B cell (primary cell): ENCODE measurements around the gene MALRD1. TPM values are rescaled to one million over a fixed set of nuclear protein-coding genes. Genes with fewer than 3 reads are reported as not detected.

ENCODE experiments used
- ATAC-seq: fragments of 200-7000 bp; cut with Tn5 transposase; one replicate; pipeline ENCODE4 v1.10.0; 2021; ENCODE audit warnings: low read depth, mild to moderate bottlenecking, moderate number of reproducible peaks, moderate library complexity
- CTCF ChIA-PET: fragments of 350-600 bp; sonication (Branson Sonifier 250); formaldehyde crosslinking; loops from one replicate; lab custom pipeline; 2021; ENCODE audit warnings: antibody characterized with exemption, inconsistent platforms; lab: Charles Lee
- POLR2A ChIA-PET: fragments of 350-600 bp; sonication (Branson Sonifier 250); formaldehyde crosslinking; loops from one replicate; lab custom pipeline; 2021; ENCODE audit warnings: antibody characterized with exemption; lab: Charles Lee
- DNase-seq: peaks from one replicate; pipeline ENCODE4 v3.0.0; 2013
- H2AFZ ChIP-seq: 2 replicates; pipeline ENCODE4 v1.6.1; 2012; ENCODE audit warnings: mild to moderate bottlenecking, low read depth, low read length; ENCODE audit not compliant: insufficient read depth, poor library complexity, severe bottlenecking
- H3K27ac ChIP-seq, 2 donors: 1 replicate in 1 of 2; 2 replicates in 1 of 2; pipeline ENCODE4 v1.5.1; 2012 to 2013; ENCODE audit warnings: low read length in 2 of 2, mild to moderate bottlenecking in 2 of 2, moderate library complexity in 1 of 2
- H3K27me3 ChIP-seq, 4 experiments: fragments of 200-600 bp in 1 of 4; sonication (generic) in 1 of 4; replicated peaks in 1 of 4; 1 replicate in 2 of 4; 2 replicates in 2 of 4; pipeline versions ENCODE4 v1.6.1 to v1.7.0; 2013 to 2016; ENCODE audit warnings: low read length in 3 of 4, mild to moderate bottlenecking in 2 of 4, mixed read lengths in 1 of 4, moderate library complexity in 1 of 4; ENCODE audit not compliant: insufficient read depth in 4 of 4, control insufficient read depth in 3 of 4; ENCODE audit errors: control extremely low read depth in 1 of 4
- H3K36me3 ChIP-seq, 2 experiments: replicated peaks in 1 of 2; 1 replicate in 1 of 2; 2 replicates in 1 of 2; pipeline versions ENCODE4 v1.6.1 to v1.7.1; 2013; ENCODE audit warnings: low read length in 1 of 2; ENCODE audit not compliant: insufficient read depth in 2 of 2, control insufficient read depth in 1 of 2; ENCODE audit errors: control extremely low read depth in 1 of 2, extremely low read depth in 1 of 2
- H3K4me1 ChIP-seq, 2 donors: fragments of 200-600 bp in 1 of 2; sonication (generic) in 1 of 2; 1 replicate in 1 of 2; 2 replicates in 1 of 2; pipeline versions ENCODE4 v1.5.1 to v1.6.1; 2013 to 2017; ENCODE audit warnings: low read length in 2 of 2; ENCODE audit not compliant: control insufficient read depth in 2 of 2, insufficient read depth in 2 of 2
- H3K4me2 ChIP-seq: replicated peaks from 2 replicates; pipeline ENCODE3; 2012; ENCODE audit warnings: mild to moderate bottlenecking, low read depth, low read length; ENCODE audit not compliant: poor library complexity, severe bottlenecking
- H3K4me3 ChIP-seq, 5 experiments: fragments of 200-600 bp in 1 of 5; sonication (generic) in 1 of 5; 1 replicate in 3 of 5; 2 replicates in 2 of 5; pipeline versions ENCODE4 v1.5.1 to v1.7.0; 2011 to 2016; ENCODE audit warnings: low read length in 4 of 5, mild to moderate bottlenecking in 4 of 5, low read depth in 2 of 5, control low read depth in 1 of 5, moderate library complexity in 1 of 5; ENCODE audit not compliant: insufficient read depth in 1 of 5; ENCODE audit errors: control extremely low read depth in 1 of 5, extremely low read depth in 1 of 5
- H3K79me2 ChIP-seq: fragments of 200-600 bp; sonication (generic); one replicate; pipeline ENCODE4 v1.6.0; 2016; ENCODE audit warnings: low read length; ENCODE audit not compliant: control insufficient read depth, insufficient read depth
- H3K9ac ChIP-seq: fragments of 200-600 bp; sonication (generic); 2 replicates; pipeline ENCODE4 v1.6.1; 2017; ENCODE audit warnings: mild to moderate bottlenecking, low read length, moderate library complexity
- H3K9me3 ChIP-seq, 3 donors: one replicate each; pipeline versions ENCODE4 v1.6.1 to v1.7.1; 2013; ENCODE audit warnings: low read length in 2 of 3; ENCODE audit not compliant: control insufficient read depth in 2 of 3, insufficient read depth in 1 of 3; ENCODE audit errors: control extremely low read depth in 1 of 3
- H4K20me1 ChIP-seq: 2 replicates; pipeline ENCODE4 v1.6.0; 2012; ENCODE audit warnings: mild to moderate bottlenecking, low read length; ENCODE audit not compliant: insufficient read depth, control insufficient read depth, poor library complexity, severe bottlenecking
- H3K27ac Mint-ChIP-seq: one replicate; pipeline ENCODE4 v1.8.0; 2021; ENCODE audit warnings: mixed read lengths
- H3K27me3 Mint-ChIP-seq: one replicate; pipeline ENCODE4 v1.8.0; 2021; ENCODE audit warnings: mixed read lengths
- H3K4me1 Mint-ChIP-seq: one replicate; pipeline ENCODE4 v1.8.0; 2021; ENCODE audit warnings: mixed read lengths
- H3K4me3 Mint-ChIP-seq: one replicate; pipeline ENCODE4 v1.8.0; 2021; ENCODE audit warnings: mixed read lengths
- H3K9me3 Mint-ChIP-seq: one replicate; pipeline ENCODE4 v1.8.0; 2022; ENCODE audit warnings: mixed read lengths; ENCODE audit not compliant: insufficient read depth
- CTCF ChIP-seq: fragments of 200-600 bp; IDR thresholded peaks from one replicate; pipeline ENCODE4 v1.8.0; 2022; ENCODE audit warnings: antibody characterized with exemption, mild to moderate bottlenecking
- EZH2 ChIP-seq: IDR thresholded peaks from 2 replicates; pipeline ENCODE4 v1.6.1; 2012; ENCODE audit warnings: borderline replicate concordance, low read depth, mild to moderate bottlenecking, moderate library complexity, low read length; ENCODE audit not compliant: insufficient read depth, poor library complexity, severe bottlenecking
- WGBS: methylation state at CpG from one replicate; pipeline ENCODE4 v1.1.5; 2013; ENCODE audit warnings: missing lambda C conversion rate; ENCODE audit not compliant: insufficient coverage; 5-methylcytosine and 5-hydroxymethylcytosine counted together
- intact Hi-C: fragments of 100-400 bp; cut with micrococcal nuclease; formaldehyde crosslinking; loops from one replicate; pipeline ENCODE4 v1.10.0; 2022
- polyA plus RNA-seq: library from polyadenylated mRNA; depleted of rRNA; stranded (reverse); fragments of >200 nt; gene quantifications from 2 replicates; pipeline ENCODE4 v1.2.3, GENCODE V29; 2012
- total RNA-seq, 2 donors: library from RNA; stranded (reverse); fragments of 120-200 nt in 1 of 2; gene quantifications; 1 replicate in 1 of 2; 2 replicates in 1 of 2; pipeline versions ENCODE4 v1.2.3 to v1.2.4, GENCODE V29; 2013 to 2022

MALRD1 gene
- total and polyA plus RNA-seq, 2 donors (not counting 1 experiment from before 2014, with no cell fraction given), result not detected

- Histone ChIP-seq H3K9me3 (no peaks in the 10 kb centered on the region), H3K79me2 (no peaks in the 10 kb centered on the region), H3K27ac (no peak overlapping the region), H3K27me3 (no peaks in the 10 kb centered on the region), H4K20me1 (no peaks in the 10 kb centered on the region), H3K4me1 (no peaks in the 10 kb centered on the region), H3K4me3 (no peak overlapping the region), H3K9ac (no peak overlapping the region), H3K4me2 (no peak overlapping the region), H3K36me3 (no peaks in the 10 kb centered on the region), H2AFZ (no peak overlapping the region)
- POLR2A ChIA-PET, result no interaction called here
- no peak for TF ChIP-seq EZH2
- TF ChIP-seq CTCF, result no peak
- Mint-ChIP-seq H3K27ac (no peak overlapping the region), H3K4me1 (no peaks in the 10 kb centered on the region), H3K4me3 (no peak overlapping the region), H3K9me3 (no peaks in the 10 kb centered on the region), H3K27me3 (no peaks in the 10 kb centered on the region)
- no CpG with 5 or more reads among the region's 2 CpGs for WGBS
- no peak for DNase-seq
- intact Hi-C loops, result no loop called here
- CTCF ChIA-PET, result no interaction called here
- ATAC-seq, result no peak
These were observed 245.6 kb downstream of the MALRD1 start for GRCh38 chr10:19294233-19294632.

DNA sequence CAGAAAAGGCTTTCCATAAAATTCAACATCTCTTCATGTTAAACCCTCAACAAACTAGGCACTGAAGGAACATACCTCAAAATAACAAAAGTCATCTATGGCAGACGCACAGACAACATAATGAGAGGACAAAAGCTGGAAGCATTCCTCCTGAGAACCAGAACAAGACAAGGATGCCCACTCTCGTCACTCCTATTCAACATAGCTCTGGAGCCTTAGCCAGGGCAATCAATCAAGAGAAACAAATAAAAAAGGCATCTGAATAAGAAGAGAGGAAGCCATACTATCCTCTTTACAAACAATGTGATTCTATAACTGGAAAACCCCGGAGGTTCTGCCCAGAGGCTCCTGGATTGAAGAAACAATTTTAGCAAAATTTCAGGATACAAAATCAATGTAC is 251.0 kb downstream of the MALRD1 start:
- WGBS, result 43% methylated on average over 1 of the region's 3 CpGs
- no peak for ATAC-seq
- Mint-ChIP-seq H3K4me3 (no peak overlapping the region), H3K27me3 (no peaks in the 10 kb centered on the region), H3K4me1 (no peaks in the 10 kb centered on the region), H3K27ac (no peak overlapping the region), H3K9me3 (no peaks in the 10 kb centered on the region)
- Histone ChIP-seq H4K20me1 (no peaks in the 10 kb centered on the region), H3K79me2 (no peaks in the 10 kb centered on the region), H3K36me3 (no peaks in the 10 kb centered on the region), H3K4me3 (no peak overlapping the region), H3K4me2 (no peak overlapping the region), H3K27ac (no peak overlapping the region), H3K9me3 (no peaks in the 10 kb centered on the region), H3K4me1 (no peaks in the 10 kb centered on the region), H2AFZ (no peak overlapping the region), H3K27me3 (no peaks in the 10 kb centered on the region), H3K9ac (no peak overlapping the region)
- TF ChIP-seq EZH2 (no peak), CTCF (no peak)
- no peak for DNase-seq
- intact Hi-C loops, result no loop called here
- ChIA-PET CTCF (no interaction called here), POLR2A (no interaction called here)
